ENCODE results near the gene EHD2. TPM values are rescaled to one million over a fixed set of nuclear protein-coding genes. Genes with fewer than 3 reads are reported as not detected.

EHD2 gene
- polyA plus RNA-seq, 1 donor (not counting 4 experiments of a cell fraction or from before 2014, with no cell fraction given), result 23.7 TPM

GRCh38 chr19:47693903-47694302 lies 19.3 kb upstream of the EHD2 start:
- FAIRE-seq, result no peak
- peaks cover 1 to 8% of the 10 kb centered on the region in 2 experiments for H3K36me3 ChIP-seq (ENCODE audit: control insufficient read depth in 2 of 2, extremely low read depth in 1 of 2, insufficient read depth in 2 of 2, low read length in 2 of 2)

GRCh38 chr19:47694466-47695273 lies 18.6 kb upstream of the EHD2 start:
- H3K4me1 ChIP-seq (ENCODE audit: control insufficient read depth, extremely low read depth, insufficient read depth, low read length), result peaks cover 2% of the 10 kb centered on the region
- DNase-seq (ENCODE audit: low read depth, low spot score), result no peak

More at GRCh38 chr19:47693903-47694302, 19.3 kb upstream of the EHD2 start:
- H4K20me1 ChIP-seq (ENCODE audit: control insufficient read depth, extremely low read depth, insufficient read depth, low read length), result no peaks in the 10 kb centered on the region
- dilution Hi-C loops (cut with MboI; ENCODE audit: extremely low pct_ligation_motif_present, low sequenced_read_pairs), result no loop called here
- no peaks in the 10 kb centered on the region for H3K9me3 ChIP-seq (ENCODE audit: control insufficient read depth, low read depth, low read length)
- no peak overlapping the region for H3K4me2 ChIP-seq (ENCODE audit: control insufficient read depth, extremely low read depth, insufficient read depth, low read depth, low read length)
- no peak overlapping the region for H3K9ac ChIP-seq (ENCODE audit: control insufficient read depth, extremely low read depth, insufficient read depth, low read length)
- no peak for DNase-seq (ENCODE audit: low read depth, low spot score)
- H2AFZ ChIP-seq (ENCODE audit: control insufficient read depth, low read length), result no peak overlapping the region
- no peak overlapping the region for H3K4me3 ChIP-seq (ENCODE audit: control insufficient read depth in 2 of 3, extremely low read depth in 1 of 3, insufficient read depth in 2 of 3, low read depth in 1 of 3, low read length in 3 of 3)
- no peaks in the 10 kb centered on the region for H3K79me2 ChIP-seq (ENCODE audit: control insufficient read depth, insufficient read depth, low read length)
- no peak overlapping the region for H3K27ac ChIP-seq (ENCODE audit: control insufficient read depth, insufficient read depth, low read length)
- no peaks in the 10 kb centered on the region for H3K9me1 ChIP-seq (ENCODE audit: control insufficient read depth, extremely low read depth, insufficient read depth, low read length)
- H3K4me1 ChIP-seq (ENCODE audit: control insufficient read depth, extremely low read depth, insufficient read depth, low read length), result peaks cover 2% of the 10 kb centered on the region
- H3K27me3 ChIP-seq (ENCODE audit: control insufficient read depth, extremely low read depth, insufficient read depth, low read length), result no peaks in the 10 kb centered on the region
- TF ChIP-seq CTCF (optimal IDR thresholded peaks at IDR 0.05 in 1 of 3, IDR thresholded peaks at IDR 0.05 in 1 of 3, conservative IDR thresholded peaks at IDR 0.05 in 1 of 3; ENCODE audit: extremely low read depth in 1 of 3, insufficient read depth in 2 of 3, low read length in 3 of 3), result no peak
- TF ChIP-seq EZH2 (IDR thresholded peaks at IDR 0.05; ENCODE audit: low read length), result no peak

More at GRCh38 chr19:47694466-47695273, 18.6 kb upstream of the EHD2 start:
- dilution Hi-C loops (cut with MboI; ENCODE audit: extremely low pct_ligation_motif_present, low sequenced_read_pairs), result no loop called here
- Histone ChIP-seq H2AFZ (ENCODE audit: control insufficient read depth, low read length) (no peak overlapping the region), H3K4me3 (ENCODE audit: control insufficient read depth in 2 of 3, extremely low read depth in 1 of 3, insufficient read depth in 2 of 3, low read depth in 1 of 3, low read length in 3 of 3) (no peak overlapping the region), H3K9me3 (ENCODE audit: control insufficient read depth, low read depth, low read length) (no peaks in the 10 kb centered on the region), H3K27ac (ENCODE audit: control insufficient read depth, insufficient read depth, low read length) (no peak overlapping the region), H4K20me1 (ENCODE audit: control insufficient read depth, extremely low read depth, insufficient read depth, low read length) (no peaks in the 10 kb centered on the region), H3K9ac (ENCODE audit: control insufficient read depth, extremely low read depth, insufficient read depth, low read length) (no peak overlapping the region), H3K4me2 (ENCODE audit: control insufficient read depth, extremely low read depth, insufficient read depth, low read depth, low read length) (no peak overlapping the region), H3K79me2 (ENCODE audit: control insufficient read depth, insufficient read depth, low read length) (no peaks in the 10 kb centered on the region), H3K27me3 (ENCODE audit: control insufficient read depth, extremely low read depth, insufficient read depth, low read length) (no peaks in the 10 kb centered on the region), H3K36me3 (ENCODE audit: control insufficient read depth in 2 of 2, extremely low read depth in 1 of 2, insufficient read depth in 2 of 2, low read length in 2 of 2) (peaks cover 3 to 16% of the 10 kb centered on the region in 2 experiments), H3K9me1 (ENCODE audit: control insufficient read depth, extremely low read depth, insufficient read depth, low read length) (no peaks in the 10 kb centered on the region)
- FAIRE-seq, result no peak
- TF ChIP-seq CTCF (optimal IDR thresholded peaks at IDR 0.05 in 1 of 3, IDR thresholded peaks at IDR 0.05 in 1 of 3, conservative IDR thresholded peaks at IDR 0.05 in 1 of 3; ENCODE audit: extremely low read depth in 1 of 3, insufficient read depth in 2 of 3, low read length in 3 of 3), result no peak
- TF ChIP-seq EZH2 (IDR thresholded peaks at IDR 0.05; ENCODE audit: low read length), result no peak
